ENCODE measurements around the gene PPP4R2. TPM values are rescaled to one million over a fixed set of nuclear protein-coding genes. Genes with fewer than 3 reads are reported as not detected.

The PPP4R2 gene
- polyA plus RNA-seq, 4 donors, result 75.4 to 107 (median 100.0) TPM

DNA sequence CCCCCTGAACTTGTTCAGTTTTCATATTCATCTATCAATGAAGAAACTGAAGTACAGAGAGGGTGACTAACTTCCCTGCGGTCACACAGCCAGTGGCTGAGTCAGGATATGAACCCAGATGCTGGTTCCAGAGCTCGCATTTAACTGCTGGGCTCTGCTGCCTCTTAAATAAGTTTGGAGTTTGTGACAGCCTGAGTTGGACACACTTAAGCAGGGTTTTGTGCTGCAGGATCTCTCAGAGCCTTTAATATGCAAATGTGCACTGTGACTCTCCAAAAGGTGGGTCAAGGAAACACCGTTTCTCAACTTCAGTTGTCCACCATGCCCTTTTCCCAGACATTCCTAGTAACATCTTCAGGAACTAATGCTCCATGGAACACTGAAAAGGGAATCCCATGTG, 110.6 kb downstream of the PPP4R2 start:
- DNase-seq (ENCODE audit: low read depth in 4 of 4, low spot score in 3 of 4), result no peak

DNA sequence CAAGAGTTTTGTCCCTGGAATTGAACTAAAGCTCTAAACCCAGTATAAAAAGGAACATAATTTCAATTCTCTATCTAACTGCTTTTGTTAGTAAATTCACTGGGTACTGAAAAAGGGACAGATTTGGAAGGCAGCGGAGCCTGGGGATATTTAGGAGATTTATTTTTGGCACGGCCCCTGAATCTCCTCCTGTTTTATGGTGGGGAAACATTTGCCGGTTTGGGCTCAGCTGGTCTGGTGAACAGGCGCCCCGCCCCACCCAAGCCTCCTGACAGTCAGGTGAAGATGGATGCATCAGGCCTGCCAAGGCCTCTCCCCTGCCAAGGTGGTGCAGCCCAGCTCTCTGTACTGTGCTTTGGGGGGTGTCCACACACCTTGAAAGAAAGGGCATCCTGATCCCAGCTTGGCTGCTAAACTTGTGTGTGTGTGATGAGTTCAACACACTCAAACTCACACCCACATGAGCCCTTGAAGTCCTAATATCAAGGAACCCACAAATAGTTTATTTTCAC, 111.1 kb downstream of the PPP4R2 start:
- no peak for DNase-seq (ENCODE audit: low read depth in 4 of 4, low spot score in 3 of 4)

GRCh38 chr3:73108750-73109149, 112.1 kb downstream of the PPP4R2 start:
- no peak for DNase-seq (ENCODE audit: low read depth in 4 of 4, low spot score in 3 of 4)

DNA sequence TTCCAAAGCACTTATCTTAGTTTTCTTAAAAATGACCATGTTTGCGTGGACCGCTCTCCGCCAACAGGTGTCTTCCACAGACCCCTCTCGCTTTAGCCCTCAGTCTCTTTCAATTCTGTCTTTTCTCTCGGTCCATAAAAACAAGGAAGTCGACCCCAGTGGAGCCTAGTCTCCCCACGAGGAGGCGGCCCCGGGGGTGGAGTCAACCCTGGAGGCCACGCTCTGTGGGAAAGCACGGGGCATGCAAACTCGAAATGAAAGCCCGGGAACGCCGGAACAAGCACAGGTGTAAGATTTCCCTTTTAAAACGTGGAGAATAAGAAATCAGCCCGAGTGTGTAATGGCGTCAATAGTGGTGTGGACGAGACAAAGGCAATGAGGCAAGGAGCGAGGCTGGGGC, 113.9 kb downstream of the PPP4R2 start:
- no peak for DNase-seq (ENCODE audit: low read depth in 4 of 4, low spot score in 3 of 4)

GRCh38 chr3:73114711-73115110, 118.1 kb downstream of the PPP4R2 start:
- no peak for DNase-seq (ENCODE audit: low read depth in 4 of 4, low spot score in 3 of 4)

- no peak for DNase-seq (ENCODE audit: low read depth in 4 of 4, low spot score in 3 of 4)
Observed at GRCh38 chr3:73115806-73116205, 119.2 kb downstream of the PPP4R2 start.

Other genes with a start within 250 kb of the PPP4R2 start
- 10 to 100 TPM; 20.9 to 26.0 (median 23.8) TPM for gene SHQ1, start 148.4 kb upstream of the PPP4R2 start, polyA plus RNA-seq (ENCODE audit: insufficient read length in 4 of 4)
- 10 to 100 TPM; 11.8 to 15.2 (median 13.0) TPM for gene GXYLT2, start 108.8 kb upstream of the PPP4R2 start, polyA plus RNA-seq (ENCODE audit: insufficient read length in 4 of 4)
- gene EBLN2, start 64.8 kb downstream of the PPP4R2 start, polyA plus RNA-seq (ENCODE audit: insufficient read length in 4 of 4), result 1 to 10 TPM; 2.1 to 4.3 (median 3.3) TPM